HG03159 (cell line): Measurements from ENCODE around the gene MFAP2.

ENCODE experiments used
- ATAC-seq: cut with Tn5 transposase; IDR thresholded peaks from one replicate; pipeline ENCODE4 v1.9.1; 2021; ENCODE audit warnings: mild to moderate bottlenecking, moderate library complexity; ENCODE audit not compliant: unreplicated experiment

Gene MFAP2

GRCh38 chr1:17008208-17008855 is 27.9 kb upstream of the MFAP2 start:
- no peak for ATAC-seq

- ATAC-seq: no peak
These were observed 26.7 kb upstream of the MFAP2 start for GRCh38 chr1:17007121-17007520.

GRCh38 chr1:17005365-17005740 is 24.9 kb upstream of the MFAP2 start:
- ATAC-seq: no peak

DNA sequence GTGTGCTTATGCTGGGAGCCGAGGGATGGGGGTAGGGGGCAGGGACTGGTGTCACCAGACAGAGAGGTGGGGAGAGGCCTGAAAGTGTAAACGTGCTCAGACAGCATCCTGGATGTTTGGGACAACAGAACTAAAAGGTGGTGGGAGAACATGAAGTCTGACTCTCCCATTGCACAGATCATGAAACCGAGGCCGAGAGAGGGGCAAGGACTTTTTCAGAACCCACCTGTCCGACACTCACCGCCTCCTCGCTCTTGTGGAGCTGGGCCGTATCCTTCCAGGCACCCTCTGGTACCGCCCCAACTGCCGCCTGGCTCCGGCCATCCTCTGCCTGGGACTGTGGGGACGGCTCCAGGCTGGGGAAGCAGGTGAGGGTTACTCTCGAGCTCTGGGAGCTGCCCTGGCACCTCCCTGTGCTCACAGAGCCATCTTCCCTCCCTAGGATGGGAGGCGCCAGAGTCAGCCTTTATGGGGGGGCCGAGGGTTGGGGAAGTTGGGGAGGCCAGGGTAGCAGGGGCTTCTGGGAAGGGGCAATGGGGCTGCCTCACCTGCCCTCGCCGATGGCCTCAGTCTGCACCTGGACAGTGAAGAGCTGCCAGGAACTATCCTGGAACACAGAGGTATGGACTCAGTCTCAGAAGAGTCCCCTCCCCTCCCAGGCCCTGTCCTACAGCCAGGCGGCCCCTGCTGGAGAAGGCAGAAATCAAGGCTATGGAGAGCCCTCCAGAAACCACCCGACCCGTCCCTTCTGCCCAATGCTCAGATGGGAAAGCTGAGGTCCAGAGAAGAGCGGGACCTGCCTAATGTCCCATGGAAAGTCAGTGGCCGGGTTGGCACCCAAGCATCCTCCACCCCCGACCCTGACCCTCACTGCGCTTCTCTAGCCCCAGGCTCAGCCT is 24.3 kb upstream of the MFAP2 start:
- no peak for ATAC-seq

- ATAC-seq: no peak
These were observed 22.1 kb upstream of the MFAP2 start for GRCh38 chr1:17002524-17002902.

- ATAC-seq: no peak
These were observed 21.5 kb upstream of the MFAP2 start for GRCh38 chr1:17001760-17002523.

- no peak for ATAC-seq
These were observed 19.4 kb upstream of the MFAP2 start for GRCh38 chr1:16999863-17000262.

DNA sequence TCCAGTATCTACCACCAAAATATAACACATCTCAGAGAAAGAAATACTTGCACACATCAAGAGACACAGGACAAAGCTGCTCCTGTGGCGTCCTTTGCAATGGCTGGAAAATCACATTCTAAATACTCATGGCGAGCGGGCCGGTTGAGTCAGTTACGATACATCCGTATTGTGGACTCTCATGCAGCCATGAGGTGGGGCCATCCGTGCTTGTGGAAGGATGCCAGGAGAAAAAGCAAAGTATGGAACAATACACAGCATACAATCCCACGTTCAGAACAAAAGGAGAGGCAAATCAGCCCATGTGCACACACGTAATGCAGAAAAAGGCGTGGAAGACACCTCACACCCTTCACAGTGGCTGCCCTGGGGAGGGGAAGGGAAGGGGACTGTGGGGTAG is 18.2 kb upstream of the MFAP2 start:
- no peak for ATAC-seq

DNA sequence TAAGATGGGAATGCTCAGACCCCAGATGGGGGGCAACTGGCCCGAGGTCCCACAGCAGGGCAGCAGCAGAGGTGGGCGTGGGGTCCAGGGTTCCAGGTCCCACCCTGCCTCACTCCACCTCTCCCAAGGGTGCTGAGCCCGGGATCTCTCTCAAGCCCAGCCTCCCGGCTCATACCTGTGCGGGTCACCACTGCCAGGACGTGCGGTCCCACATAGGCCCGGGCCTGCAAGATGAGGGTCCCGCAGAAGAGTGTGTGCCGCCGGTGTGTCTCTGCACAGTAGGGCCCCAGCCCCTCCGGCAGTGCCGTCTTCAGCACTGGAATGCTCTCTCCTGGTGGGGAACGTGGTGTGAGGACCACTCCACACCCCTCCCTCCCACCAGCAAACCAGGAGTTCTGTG is 16.4 kb upstream of the MFAP2 start:
- ATAC-seq: no peak

DNA sequence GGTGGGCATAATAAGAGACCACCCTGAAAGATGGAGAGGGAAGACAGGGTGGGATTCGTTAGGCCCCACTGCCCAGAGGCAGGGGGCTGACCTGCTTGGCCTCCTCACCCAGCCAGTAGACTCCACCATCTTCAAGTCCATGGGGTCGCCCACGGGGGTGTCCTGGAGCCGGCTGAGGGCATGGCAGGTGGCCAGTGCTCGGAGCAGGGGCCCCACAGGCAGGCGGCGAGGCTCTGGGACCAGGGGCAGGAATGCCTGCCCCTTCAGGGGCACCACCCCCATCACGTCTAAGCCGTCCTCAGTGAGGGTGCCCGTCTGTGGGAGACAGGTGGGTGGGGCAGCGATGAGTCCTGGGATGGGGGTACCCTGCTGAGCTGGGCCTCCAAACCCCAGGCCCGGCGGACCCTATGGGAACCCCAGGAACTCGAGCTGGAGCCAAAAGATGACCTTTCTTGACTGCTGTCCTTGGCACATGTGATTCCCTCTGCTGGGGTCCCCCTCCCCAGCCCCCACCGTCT is 13.2 kb upstream of the MFAP2 start:
- ATAC-seq: no peak

GRCh38 chr1:16992675-16993074 is 12.3 kb upstream of the MFAP2 start:
- ATAC-seq: no peak

GRCh38 chr1:16992102-16992501 is 11.7 kb upstream of the MFAP2 start:
- ATAC-seq: no peak

DNA sequence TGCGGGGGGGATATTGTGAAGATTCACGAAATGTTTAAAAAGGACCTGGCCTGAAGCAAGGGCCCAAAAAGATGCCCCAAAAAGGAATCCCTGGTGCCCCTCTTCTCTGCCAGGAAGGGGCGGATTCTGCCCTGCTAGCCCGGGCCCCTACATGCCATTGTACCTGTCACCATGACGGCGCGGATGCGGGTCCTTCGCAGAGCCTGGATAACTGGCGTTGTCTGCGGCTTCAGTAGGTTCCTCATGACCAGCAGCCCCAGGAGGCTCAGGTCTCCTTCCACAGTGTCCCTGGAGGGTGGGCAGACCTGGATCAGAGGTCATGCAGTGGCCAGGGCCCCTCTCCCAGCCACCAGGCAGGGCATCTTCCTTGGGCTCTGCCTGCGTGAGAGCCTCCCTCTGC is 11.2 kb upstream of the MFAP2 start:
- ATAC-seq: no peak

- no peak for ATAC-seq
These were observed 9.4 kb upstream of the MFAP2 start for GRCh38 chr1:16989676-16990391.

DNA sequence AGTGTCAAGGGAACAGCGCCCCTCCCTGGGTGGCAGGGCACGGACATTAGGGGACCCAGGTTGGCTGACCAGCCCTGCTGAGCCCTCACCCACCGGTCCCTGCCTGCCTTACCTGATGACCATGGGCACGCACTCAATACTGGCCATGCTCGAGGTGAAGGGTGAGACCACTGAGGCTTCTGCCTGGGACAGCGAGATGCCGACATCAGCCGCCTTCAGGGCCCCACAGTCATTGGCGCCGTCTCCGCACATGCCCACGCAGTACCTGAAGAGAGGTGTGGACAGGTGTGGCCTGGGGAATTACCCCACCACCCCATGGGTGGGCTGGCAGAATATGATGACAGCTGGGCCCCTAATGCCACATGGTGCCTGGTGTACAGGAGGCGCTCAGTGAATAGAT is 7.8 kb upstream of the MFAP2 start:
- no peak for ATAC-seq

DNA sequence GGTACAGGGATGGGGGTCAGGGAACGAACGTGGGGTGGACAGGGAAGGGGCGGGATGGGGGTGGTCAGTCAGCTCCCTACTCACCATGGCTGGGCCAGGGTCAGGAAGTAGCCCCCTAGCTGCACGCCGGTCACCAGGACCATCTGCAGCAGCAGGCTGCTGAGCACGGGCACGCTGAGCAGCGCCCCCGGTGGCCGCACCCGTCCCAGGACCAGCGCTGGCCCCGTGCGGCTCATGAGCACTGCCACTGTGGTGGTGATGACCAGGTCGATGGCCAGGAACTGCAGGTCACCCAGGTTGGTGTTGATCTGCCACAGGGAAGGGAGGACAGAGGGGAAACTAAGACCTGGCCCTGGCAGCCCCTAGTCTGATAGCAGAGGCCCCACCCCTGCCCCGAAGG is 6.5 kb upstream of the MFAP2 start:
- ATAC-seq: no peak

DNA sequence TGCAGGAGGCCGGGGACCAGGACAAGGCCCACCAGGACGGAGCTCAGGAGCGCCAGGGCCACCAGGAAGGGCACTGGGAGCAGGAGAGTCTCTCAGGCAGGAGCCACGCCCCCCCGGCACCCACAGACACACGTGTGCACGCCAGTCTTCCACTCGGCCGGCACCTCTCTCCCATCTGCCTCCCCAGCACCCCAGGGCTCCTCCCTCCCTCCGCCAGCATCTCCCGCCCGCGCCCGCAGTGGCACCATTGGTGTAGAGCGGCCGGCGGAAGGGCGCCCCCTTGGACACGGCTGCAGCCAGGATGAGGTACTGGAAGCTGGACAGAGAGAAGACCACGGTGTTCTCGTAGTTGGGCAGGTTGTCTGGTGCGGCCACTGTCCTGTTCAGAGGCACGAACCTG is 6.1 kb upstream of the MFAP2 start:
- no peak for ATAC-seq

- no peak for ATAC-seq
These were observed 5.7 kb upstream of the MFAP2 start for GRCh38 chr1:16986113-16986512.

DNA sequence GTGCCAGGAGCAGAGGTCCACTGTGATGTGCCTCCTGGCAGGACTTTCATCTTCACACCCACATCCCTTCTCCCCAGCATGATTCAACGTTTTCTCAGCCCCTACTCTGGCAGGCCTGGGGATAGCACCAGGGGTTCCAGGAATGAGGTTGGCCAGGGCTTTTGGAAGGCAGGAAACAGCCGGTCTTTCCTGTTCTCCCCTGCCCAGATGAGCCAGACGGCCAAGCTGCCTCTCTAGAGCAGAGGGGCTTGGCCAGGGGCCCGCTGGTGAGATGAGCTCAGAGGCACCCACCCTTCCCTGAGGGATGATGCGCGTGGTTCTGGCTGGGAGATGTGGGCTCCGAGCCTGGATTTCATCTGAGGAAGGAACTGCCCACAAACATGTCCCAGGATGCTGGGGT is 4.3 kb upstream of the MFAP2 start:
- no peak for ATAC-seq

DNA sequence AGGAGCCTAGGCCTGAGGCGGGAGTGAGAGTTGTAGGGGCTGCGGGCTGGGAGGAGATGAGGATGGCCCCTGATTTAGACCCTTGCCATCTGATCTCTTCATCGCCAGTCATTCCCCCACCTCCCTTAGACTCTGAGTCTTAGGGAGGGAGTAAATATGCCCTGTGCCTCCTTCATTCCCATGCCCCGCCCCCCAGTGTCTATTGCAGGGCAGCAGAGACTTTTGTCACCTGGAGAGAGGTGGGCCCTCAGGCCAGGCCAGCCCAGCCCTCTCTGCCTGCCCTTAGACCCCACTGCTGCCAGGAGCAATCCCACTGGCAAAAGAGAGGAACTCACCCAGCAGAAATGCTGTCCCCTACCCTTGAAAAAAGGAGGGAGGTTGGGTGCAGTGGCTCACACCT is 3.2 kb upstream of the MFAP2 start:
- ATAC-seq: no peak

- ATAC-seq: no peak
These were observed 2.5 kb upstream of the MFAP2 start for GRCh38 chr1:16982902-16983301.
